Right lung (tissue), 5 donors: ENCODE measurements around the gene SLC7A6OS. TPM values are rescaled to one million over a fixed set of nuclear protein-coding genes. Genes with fewer than 3 reads are reported as not detected.

Experiments used
- DNase-seq, 2 donors: peaks; one replicate each; pipeline ENCODE4 v3.0.0-alpha.2; 2013
- polyA plus RNA-seq, 5 donors: library from polyadenylated mRNA; unstranded; fragments of 120-200 nt; gene quantifications; one replicate each; pipeline versions ENCODE4 v1.2.1 to v1.2.3, GENCODE V29; 2013; ENCODE audit warnings: inconsistent platforms in 1 of 5, low replicate concordance in 1 of 5; ENCODE audit not compliant: insufficient read length in 5 of 5, insufficient read depth in 1 of 5

The SLC7A6OS gene
- polyA plus RNA-seq, 5 donors = 19.8 to 25.0 (median 21.7) TPM

GRCh38 chr16:68257251-68257905 lies 53.4 kb downstream of the SLC7A6OS start:
- DNase-seq = no peak

- DNase-seq = no peak
Observed at GRCh38 chr16:68255712-68256111, 55.0 kb downstream of the SLC7A6OS start.

DNA sequence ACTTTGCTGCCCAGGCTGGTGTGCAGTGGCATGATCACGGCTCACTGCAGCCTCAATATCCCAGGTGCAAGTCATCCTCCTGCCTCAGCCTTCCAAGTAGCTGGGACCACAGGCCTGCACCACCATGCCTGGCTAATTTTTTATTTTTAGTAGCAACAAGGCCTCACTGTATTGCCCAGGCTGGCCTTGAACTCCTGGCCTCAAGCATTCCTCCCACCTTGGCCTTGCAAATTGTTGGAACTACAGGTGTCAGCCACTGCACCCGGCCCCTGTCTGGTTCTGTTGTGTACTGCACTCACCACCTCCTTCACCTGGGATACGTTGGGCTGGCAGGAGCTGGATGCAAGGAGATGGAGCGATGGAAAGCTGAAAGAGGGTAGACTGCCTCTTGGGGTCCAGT lies 57.0 kb downstream of the SLC7A6OS start:
- no peak for DNase-seq

DNA sequence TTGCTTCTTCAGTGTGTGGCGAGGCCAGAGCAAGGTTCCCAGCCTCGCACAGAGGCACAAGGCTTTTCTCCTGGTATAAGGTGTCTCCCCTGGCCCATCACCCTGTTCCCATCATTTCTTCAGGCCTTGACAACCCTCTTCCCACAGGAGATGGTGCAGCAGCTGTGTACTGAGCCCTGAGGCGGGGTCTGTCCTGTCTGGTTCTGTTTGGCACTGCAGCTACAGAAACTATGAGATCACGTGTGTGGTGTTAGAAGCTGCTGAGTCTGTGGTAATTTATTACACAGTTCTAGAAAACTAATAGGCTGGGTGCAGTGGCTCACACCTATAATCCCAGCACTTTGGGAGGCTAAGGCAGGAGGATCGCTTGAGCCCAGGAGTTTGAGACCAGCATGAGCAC lies 58.4 kb downstream of the SLC7A6OS start:
- DNase-seq = no peak

- no peak for DNase-seq
Observed at GRCh38 chr16:68251832-68252231, 58.9 kb downstream of the SLC7A6OS start.

- DNase-seq = no peak
Observed at GRCh38 chr16:68250951-68251350, 59.8 kb downstream of the SLC7A6OS start.

DNA sequence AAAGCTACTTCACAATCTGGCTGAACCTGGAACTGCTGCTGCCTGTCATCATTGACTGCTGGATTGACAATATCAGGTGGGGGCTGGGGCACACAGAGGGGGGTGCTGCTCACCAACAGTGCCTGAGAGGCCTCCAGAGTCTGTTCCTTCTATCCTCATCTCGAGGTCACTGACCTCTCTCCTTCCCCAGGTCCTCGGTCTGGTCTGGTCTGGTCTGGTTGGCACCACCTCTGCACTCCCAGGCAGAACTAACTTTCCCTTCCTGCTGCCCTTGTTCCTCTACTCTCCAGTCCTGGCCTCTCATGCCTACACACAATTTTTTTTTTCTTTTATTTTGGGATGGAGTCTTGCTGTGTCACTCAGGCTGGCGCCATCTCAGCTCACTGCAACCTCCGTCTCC lies 61.4 kb downstream of the SLC7A6OS start:
- no peak for DNase-seq

Other genes with a start within 250 kb of the SLC7A6OS start
- gene NFATC3, start 225.6 kb downstream of the SLC7A6OS start, polyA plus RNA-seq = 10 to 100 TPM; 29.8 to 42.9 (median 40.5) TPM
- 10 to 100 TPM; 42.5 to 64.9 (median 49.6) TPM for gene ESRP2, start 74.8 kb downstream of the SLC7A6OS start, polyA plus RNA-seq
- 10 to 100 TPM; 10.0 to 14.0 (median 11.0) TPM for gene PLA2G15, start 65.6 kb downstream of the SLC7A6OS start, polyA plus RNA-seq
- gene SLC7A6, start 46.4 kb downstream of the SLC7A6OS start, polyA plus RNA-seq = 10 to 100 TPM in 4 of 5 donors, 1 to 10 TPM in 1; 10.0 to 13.3 (median 11.9) TPM
- 10 to 100 TPM; 50.9 to 66.9 (median 53.9) TPM for gene PRMT7, start 73 bp upstream of the SLC7A6OS start, polyA plus RNA-seq
- gene SMPD3, start 137.6 kb upstream of the SLC7A6OS start, polyA plus RNA-seq = 1 to 10 TPM; 1.9 to 4.4 (median 3.5) TPM
- 10 to 100 TPM; 27.5 to 52.9 (median 46.2) TPM for gene ZFP90, start 228.3 kb upstream of the SLC7A6OS start, polyA plus RNA-seq